AG09309 (cell line): ENCODE results near the gene RBMS1.

Experiments
- DNase-seq: peaks from one replicate; pipeline ENCODE4 v3.0.0-alpha.2; 2010; ENCODE audit warnings: low read depth
- H3K4me3 ChIP-seq: 2 replicates; pipeline ENCODE4 v1.5.1; 2011; ENCODE audit warnings: mild to moderate bottlenecking, low read depth, low read length, moderate library complexity; ENCODE audit not compliant: control insufficient read depth
- TF ChIP-seq, protein P1 (sequence below): IDR thresholded peaks from 2 replicates; pipeline ENCODE4 v1.5.1; 2011; ENCODE audit warnings: mild to moderate bottlenecking, low read depth, low read length, inconsistent platforms; ENCODE audit not compliant: insufficient read depth, control insufficient read depth; ENCODE audit errors: missing control alignments

The RBMS1 gene

DNA sequence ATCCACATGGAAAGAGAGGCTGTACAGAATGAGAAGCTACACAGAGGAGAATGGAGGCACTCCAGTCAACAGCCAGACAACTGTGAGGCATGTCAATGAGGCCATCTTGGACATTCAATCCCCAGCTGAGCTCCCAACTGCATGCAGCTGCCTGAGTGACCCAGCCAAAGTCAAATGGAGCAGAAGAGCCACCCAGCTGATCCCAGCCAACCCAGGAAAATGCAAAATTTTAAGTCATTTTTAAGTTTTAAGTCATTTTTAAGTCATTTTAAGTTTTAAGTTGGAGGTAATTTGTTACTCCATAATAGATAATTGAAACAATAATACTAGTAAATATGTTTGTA is 63.6 kb downstream of the RBMS1 start:
- H3K4me3 ChIP-seq = no peak overlapping the region
- DNase-seq = no peak
- TF ChIP-seq, protein P1, sequence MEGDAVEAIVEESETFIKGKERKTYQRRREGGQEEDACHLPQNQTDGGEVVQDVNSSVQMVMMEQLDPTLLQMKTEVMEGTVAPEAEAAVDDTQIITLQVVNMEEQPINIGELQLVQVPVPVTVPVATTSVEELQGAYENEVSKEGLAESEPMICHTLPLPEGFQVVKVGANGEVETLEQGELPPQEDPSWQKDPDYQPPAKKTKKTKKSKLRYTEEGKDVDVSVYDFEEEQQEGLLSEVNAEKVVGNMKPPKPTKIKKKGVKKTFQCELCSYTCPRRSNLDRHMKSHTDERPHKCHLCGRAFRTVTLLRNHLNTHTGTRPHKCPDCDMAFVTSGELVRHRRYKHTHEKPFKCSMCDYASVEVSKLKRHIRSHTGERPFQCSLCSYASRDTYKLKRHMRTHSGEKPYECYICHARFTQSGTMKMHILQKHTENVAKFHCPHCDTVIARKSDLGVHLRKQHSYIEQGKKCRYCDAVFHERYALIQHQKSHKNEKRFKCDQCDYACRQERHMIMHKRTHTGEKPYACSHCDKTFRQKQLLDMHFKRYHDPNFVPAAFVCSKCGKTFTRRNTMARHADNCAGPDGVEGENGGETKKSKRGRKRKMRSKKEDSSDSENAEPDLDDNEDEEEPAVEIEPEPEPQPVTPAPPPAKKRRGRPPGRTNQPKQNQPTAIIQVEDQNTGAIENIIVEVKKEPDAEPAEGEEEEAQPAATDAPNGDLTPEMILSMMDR = no peak

DNA sequence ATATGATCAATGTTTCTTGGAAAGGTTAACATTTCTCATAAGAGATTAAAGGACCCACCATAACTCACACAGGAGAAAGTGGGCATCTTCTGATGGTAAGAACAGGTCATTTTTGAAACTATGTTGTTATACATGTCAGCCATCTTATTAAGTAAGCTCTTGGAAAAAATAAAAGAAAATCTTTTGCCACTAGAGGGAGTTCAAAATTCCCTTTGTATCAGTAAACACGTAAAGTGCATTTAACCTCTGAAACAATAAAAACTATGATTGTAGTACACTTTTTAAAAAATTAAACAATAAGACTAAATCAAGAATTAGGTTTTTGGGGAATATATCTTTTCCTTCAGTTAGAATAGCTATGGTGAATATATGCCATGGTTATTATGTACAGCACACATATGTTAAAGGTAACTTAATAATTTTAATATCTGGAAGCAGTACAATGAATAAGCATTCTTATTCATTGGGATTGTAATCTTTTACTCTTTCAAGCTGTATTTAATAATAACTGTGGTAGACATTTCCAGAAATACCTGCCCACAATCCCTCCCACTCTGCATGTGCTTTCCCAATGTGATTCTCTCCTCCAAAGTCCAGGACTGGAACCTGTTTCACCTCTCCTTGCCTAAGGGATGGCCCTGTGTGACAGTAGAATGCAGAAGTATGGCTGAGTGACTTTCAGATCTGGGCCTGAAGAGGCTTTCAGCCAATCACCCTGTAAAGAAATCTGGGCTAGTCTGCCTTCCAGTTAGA is 64.2 kb downstream of the RBMS1 start:
- TF ChIP-seq, protein P1 = peak; percentile 40
- DNase-seq = no peak

GRCh38 chr2:160428405-160428763 is 65.2 kb downstream of the RBMS1 start:
- no peak for DNase-seq
- H3K4me3 ChIP-seq = no peak overlapping the region; the same call in 1 of the 2 replicates
- TF ChIP-seq, protein P1 = no peak

More for the DNA sequence above, 64.2 kb downstream of the RBMS1 start:
- H3K4me3 ChIP-seq = no peak overlapping the region

DNA sequence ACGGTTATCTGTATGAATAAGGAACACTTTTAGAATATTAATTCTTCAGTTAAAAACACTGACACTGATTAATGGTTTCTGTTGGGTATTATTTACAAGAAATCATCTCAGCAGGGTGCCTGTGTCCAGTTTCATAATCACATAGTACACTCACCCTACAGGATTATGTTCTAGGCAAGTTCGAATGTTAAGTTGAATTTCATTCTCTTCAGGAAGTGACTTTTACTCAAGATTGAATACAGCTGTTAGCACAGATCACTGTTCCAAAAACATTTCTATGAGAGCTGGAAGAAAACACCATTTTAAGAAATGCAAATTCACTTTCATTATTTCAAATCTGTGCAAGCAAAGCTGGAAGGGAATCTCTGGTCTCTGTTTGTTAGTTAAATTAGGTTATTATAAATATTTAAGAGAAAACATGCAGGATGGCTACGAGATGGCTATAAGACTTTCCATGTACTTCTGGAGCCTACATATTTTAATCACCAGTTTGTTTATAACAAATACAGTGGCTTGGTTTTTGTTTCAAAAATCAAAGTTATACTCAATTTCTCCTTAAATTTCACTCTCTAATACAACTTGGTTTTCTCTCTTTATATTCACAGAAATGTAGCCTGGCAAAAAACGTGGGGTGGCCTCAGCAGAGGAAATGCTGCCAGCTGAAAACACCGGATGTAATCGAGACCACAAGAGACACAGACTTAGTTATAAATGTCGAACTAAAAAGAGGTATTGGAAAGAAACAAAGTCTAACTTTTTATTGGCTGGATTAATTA is 65.8 kb downstream of the RBMS1 start:
- peak overlapping the region; percentile 8; the same call in 1 of the 2 replicates for H3K4me3 ChIP-seq
- peak; percentile 76 for DNase-seq
- TF ChIP-seq, protein P1 = no peak

DNA sequence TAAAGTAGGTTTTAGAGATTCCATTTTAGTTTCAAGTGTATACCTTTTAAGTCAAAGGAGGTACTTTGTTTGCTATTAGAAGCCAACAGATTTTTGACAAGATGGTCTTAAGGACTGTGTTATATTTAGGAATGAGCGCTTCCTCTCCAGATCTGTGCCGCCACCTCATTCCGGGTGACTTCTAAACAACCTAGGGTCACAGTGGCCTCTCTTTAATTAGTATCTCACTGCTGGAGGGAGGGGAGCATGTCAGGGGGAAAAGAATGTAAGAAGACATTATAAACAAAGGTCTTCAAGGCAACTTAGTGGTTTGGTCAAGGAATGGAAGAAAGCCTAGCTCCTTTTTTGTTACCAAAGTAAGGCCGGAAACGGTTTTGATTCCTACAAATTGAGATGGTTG is 67.0 kb downstream of the RBMS1 start:
- no peak overlapping the region for H3K4me3 ChIP-seq
- TF ChIP-seq, protein P1 = no peak
- DNase-seq = no peak

- H3K4me3 ChIP-seq = no peak overlapping the region
- TF ChIP-seq, protein P1 = no peak
- no peak for DNase-seq
Measured at GRCh38 chr2:160425434-160426151, 68.0 kb downstream of the RBMS1 start.
